DMS153 (cell line): ENCODE results near the gene CTNND2.
"Not testable (repeated sequence)": the region's sequence is repeated elsewhere in the genome, so short reads cannot be mapped to it uniquely, and the experiment has no call there.

ENCODE experiments used
- DNase-seq: peaks from one replicate; lab custom pipeline; 2025; lab: John Stamatoyannopoulos, UW

Gene CTNND2

DNA sequence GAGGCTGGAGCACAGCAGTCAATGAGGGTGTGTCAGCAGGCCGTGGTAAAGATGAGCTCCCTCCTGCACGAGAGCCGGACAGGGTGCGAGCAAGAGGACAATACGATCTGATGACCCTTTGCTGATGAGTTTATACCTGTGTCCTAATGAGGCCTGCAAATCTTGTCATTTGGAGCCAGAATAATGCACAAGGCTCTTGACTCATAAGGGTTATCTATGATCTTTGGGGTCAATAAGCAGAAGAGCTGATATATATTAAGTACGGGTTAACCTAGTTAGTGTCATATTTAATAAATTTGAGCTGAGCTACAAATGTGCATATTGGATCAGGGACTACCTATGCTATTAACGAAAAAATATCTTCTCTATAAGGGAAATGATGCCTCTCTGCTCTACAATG, 46.9 kb downstream of the CTNND2 start:
- no peak for DNase-seq

GRCh38 chr5:11854936-11855335, 49.3 kb downstream of the CTNND2 start:
- DNase-seq: no peak

DNA sequence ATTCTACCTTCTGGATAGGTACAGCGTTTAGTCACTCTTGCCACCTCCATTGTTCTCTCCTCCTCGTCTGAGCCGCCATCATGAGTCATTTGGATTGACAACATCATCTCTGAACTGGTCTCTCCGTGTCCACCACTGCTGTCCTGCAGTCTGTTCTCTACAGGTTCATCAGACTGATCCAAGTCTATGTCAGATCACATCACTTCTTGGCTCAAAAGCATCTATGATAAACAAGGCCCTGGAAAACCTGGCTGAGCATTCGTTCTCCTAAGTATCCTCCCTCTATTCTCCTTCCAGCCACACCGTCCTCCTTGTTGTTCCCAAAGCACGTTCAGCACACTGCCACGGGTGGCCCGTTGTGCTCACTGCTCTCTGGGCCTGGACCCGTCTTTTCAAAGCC, 50.5 kb downstream of the CTNND2 start:
- DNase-seq: no peak

DNA sequence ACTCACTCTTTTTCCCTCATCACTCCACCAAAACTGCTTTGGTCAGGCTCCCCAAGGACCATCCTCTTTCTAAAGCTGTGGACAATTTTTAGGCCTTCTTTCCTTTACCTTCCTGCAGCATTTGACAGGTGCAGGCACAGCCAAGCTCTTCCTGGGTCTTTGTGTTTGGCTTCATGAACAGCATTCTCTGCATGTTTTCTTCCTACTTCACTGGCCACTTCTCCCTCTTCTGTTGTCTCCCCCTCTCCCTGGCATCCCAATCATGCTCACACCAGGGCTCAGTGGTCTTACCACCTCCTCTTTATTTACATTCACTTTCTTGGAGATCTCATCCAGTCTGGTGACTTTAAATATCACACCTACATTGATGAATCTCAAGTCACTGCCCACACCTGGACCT, 51.1 kb downstream of the CTNND2 start:
- DNase-seq: no peak

DNA sequence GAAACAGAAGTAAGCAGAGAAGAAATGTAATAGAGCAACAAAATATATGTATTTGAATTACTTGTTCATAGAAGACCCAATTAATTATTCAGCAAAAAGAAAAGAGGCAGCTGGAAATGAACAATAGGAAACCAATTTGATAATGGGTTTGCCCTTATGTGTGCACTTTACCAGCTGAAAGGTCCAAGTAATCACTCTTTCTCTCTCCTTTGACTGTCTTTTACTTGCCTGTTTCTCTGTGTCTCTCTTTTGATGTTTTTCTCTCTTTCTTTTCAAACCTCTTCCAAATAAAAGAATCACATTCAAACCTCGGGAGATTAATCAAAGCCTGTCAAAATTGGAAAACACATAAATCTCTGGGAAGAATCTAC, 51.5 kb downstream of the CTNND2 start:
- no peak for DNase-seq

GRCh38 chr5:11851965-11852716, 52.1 kb downstream of the CTNND2 start:
- DNase-seq: no peak

GRCh38 chr5:11851416-11851815, 52.8 kb downstream of the CTNND2 start:
- no peak for DNase-seq

GRCh38 chr5:11828566-11828965, 75.7 kb downstream of the CTNND2 start:
- DNase-seq: not testable (repeated sequence)

GRCh38 chr5:11822598-11822997, 81.6 kb downstream of the CTNND2 start:
- no peak for DNase-seq

DNA sequence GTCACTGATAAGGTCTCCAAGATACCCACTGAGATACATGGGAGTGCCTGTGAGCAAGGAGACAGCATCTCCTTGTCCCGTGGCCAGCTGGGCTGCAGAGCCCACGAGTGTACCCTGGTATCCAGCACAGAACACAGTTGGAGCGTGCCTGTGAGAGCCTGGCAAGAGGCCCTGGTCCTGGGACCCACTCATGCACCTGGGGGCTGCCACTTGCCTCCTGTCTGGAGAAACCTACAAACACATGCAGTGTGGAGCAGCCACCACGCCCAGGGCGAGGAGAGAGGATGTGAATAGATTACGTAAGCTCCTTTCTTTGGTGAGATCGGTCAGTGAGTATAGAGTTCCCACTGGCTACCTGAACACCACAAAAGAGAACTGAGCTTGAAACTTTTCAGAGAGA, 88.3 kb downstream of the CTNND2 start:
- no peak for DNase-seq

DNA sequence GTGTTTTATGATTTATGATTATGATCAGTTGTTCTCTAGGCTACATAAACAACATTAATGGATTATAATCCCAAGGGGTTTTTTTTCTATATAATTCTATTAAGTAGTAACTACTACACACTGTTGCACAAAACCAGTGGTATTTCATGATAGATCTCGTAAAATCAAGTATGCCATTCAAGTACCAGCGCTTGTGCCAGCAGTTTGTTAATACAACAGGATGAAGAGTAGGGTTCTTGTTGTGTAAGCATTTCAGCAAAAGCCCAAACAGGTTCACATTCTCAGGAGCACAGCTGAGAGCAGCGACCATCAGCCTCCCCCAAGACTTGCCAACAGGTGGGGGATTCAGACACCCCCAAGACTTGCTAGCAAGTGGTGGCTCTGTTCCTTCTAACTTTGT, 88.8 kb downstream of the CTNND2 start:
- DNase-seq: no peak

DNA sequence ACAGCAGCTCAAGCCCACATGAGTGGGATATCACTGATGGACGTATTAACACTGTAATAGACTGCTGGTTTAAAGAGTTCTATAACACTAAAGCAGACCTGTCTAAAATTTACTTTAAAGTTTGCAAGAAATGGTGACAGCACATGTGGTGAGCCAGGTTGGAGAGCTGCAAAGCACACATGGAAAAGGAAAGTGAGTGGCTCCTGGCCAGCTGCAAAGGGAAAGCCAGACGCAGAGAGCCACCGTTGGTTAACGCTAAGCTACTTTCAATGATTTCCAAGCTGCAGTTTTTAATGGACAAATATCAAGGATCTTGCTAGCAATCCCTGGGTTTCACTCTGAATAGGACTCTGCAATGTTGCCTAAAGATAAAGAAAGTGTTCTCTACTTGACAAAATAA, 89.9 kb downstream of the CTNND2 start:
- no peak for DNase-seq

GRCh38 chr5:11809407-11809806, 94.8 kb downstream of the CTNND2 start:
- DNase-seq: no peak

DNA sequence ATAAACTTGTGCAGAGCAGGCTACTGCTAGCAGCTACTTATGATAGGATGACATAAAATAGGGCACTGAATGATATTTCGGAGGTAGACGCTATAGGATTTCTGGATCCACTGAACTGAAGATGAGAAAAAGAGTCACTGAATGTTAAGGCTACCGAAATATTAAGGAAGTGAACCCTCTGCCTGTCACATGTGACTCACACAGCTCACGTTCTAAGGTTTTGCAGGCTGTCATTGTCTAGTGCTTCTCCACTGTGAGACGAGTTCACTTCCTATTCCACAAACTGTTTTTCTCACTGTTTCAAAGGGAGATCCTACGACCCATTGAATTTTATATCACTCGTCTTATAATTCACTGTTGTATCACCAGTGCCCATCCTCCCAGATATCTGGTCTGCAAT, 100.8 kb downstream of the CTNND2 start:
- no peak for DNase-seq

DNA sequence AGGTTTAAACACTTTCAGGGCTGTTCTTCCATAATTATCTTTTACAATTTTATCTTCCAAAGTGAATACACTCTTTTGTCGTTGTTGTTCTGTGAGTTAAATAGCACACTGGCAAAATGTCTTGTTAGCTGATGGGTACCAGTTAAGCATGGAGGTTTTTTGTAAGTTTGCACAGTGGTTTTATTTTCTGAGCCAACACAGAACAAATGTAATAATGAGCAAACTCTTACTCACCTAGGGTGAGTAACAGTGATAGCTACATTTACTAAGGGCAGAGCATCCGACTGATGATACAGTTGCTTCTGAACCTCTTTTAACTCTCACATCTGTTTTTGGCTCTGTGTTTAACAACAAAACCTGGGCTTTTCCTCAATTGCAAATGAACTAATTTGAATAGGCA, 103.2 kb downstream of the CTNND2 start:
- no peak for DNase-seq

DNA sequence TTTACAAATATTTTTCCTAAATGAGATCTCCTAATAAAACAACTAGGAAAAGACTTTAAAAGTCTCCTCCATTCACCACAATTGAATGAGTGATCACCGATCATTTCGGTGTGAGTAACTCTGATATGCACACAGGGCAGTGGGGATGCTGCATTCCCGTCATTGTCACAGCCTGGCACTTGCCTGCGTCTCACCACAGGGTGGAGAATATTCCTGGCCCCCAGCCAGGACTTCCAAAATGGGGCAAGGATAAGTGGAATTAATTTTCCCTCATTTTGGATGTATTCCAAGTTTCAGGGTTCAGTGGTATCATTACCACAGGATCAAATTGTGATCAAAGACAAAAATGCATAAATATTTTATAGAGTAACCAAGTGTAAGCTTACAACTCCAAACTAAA, 107.1 kb downstream of the CTNND2 start:
- no peak for DNase-seq

GRCh38 chr5:11793396-11793795, 110.8 kb downstream of the CTNND2 start:
- no peak for DNase-seq

DNA sequence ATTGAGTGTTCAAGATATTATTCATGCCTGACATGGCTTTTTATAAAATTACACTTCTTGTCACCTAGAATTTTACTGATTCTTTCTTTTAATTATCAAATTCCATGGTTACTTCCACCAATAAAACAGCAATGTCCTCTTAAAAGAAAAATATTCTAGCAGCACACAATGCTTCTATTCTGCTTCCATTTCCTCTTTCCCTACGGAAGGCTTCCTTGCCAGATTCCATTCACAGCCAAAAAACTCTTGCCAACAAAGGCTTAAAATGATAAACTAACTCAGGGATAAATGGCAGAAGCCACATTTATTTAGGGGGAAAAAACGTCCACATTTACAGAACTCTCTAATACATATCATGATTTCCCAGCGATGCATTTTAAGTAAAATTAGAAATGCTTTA, 111.6 kb downstream of the CTNND2 start:
- no peak for DNase-seq

GRCh38 chr5:11791792-11792191, 112.5 kb downstream of the CTNND2 start:
- no peak for DNase-seq

- no peak for DNase-seq
Observed at GRCh38 chr5:11790201-11790600, 114.0 kb downstream of the CTNND2 start.

DNA sequence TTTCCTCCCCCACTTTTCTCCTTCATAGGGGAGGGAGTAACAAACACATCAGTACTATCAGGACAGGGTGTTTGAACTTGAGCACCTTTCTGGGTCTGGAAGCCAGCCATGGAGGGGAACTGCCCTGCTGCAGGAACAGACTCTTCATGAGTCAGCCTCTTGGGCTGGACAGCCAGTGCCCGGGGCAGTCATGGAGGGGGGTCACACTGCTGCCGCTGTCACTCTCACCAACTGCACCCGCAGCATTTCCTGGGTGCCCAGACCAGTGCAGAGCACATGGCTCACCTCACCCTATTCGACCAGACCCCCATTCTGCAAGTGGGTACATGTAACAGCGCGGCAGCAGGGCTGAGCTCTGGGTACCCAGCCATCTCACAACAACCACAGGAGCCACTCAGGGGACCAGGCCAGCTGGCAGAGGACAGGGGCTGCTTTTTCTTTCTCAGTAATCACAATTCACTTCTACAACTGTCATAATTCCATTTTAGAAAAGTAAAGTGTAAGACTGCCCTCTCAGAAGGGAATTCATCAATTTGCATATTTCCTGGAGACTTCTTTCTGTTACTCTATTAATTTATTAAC, 118.4 kb downstream of the CTNND2 start:
- DNase-seq: no peak

DNA sequence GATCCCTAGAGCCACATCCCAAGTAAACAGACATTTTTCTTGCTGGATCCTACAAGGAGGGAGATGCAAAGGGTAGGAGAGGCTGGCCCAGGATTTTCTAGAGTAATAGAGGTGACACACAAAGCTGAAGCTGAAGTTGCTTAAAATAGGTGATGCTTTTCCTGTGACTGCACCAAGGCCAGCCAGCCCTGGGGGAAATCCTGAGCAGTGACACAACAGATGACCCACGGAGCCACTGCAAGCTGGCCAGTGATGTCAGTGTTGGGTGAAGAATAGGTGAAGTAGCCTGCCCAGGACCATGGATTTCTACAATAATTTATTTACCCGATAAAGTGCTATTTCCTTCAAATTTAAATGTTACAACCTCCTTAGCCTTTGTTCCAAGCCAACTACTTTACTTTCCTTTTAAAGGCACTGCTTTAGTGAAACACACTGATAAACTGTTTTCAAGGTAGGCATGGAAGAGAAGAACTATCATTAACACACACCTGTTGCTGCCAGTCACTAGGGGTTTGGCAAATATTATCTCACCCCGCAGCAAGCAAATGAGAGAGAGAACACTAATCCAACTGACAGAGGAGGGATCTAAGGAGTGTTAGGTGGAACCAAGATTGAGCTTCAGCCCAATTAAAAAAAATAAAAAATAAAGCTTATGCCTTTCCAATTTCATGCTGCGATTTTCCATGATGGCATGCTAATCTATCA, 123.5 kb downstream of the CTNND2 start:
- no peak for DNase-seq

DNA sequence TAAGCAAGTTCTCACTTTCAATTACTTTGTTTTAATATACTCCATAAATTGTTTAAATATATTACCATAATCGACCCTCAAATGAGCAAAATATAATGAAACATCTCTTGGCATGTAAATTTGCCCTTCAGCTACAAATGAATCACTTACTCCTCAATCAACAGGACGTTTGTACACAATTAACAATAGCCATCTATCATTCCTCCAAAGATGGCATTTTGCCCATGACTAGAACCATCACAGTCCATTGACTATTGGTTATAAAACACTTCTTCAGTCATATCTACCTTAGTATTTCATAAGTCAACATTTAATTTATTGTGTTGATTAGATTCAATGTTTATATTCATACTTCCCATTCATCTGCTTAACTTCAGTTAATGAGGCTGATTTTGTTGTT, 127.2 kb downstream of the CTNND2 start:
- no peak for DNase-seq

DNA sequence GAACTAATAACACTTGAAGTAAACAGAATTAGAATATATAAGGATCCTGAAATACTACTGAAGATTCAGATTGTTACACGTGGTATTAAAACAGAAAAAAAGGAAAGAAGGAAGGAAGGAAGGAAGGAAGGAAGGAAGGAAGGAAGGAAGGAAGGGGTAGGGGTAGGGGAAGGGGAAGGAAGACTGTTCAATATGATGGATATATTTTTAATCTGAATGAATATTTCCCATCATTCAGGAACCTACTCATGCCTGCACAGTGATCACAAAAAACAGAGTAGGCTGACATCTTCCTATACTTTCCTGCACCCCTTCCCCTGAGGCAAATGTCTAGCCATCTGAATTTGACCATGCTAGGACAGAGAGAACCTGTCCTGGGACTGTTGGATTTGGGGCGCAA, 133.9 kb downstream of the CTNND2 start:
- no peak for DNase-seq
